HG03045 (cell line): Measurements from ENCODE around the gene CATSPER1.

Experiments used
- ATAC-seq: cut with Tn5 transposase; IDR thresholded peaks from one replicate; pipeline ENCODE4 v1.9.1; 2021; ENCODE audit warnings: mild to moderate bottlenecking, moderate library complexity; ENCODE audit not compliant: unreplicated experiment

The CATSPER1 gene

GRCh38 chr11:65973439-65974110, 52.7 kb downstream of the CATSPER1 start:
- ATAC-seq = no peak

- ATAC-seq = no peak
Observed at GRCh38 chr11:65972116-65972515, 54.2 kb downstream of the CATSPER1 start.

GRCh38 chr11:65968600-65969482, 57.4 kb downstream of the CATSPER1 start:
- no peak for ATAC-seq

GRCh38 chr11:65967329-65967934, 58.8 kb downstream of the CATSPER1 start:
- no peak for ATAC-seq
